Measurements from ENCODE around the gene KRTAP4-7.
"Not testable (repeated sequence)": the region's sequence is repeated elsewhere in the genome, so short reads cannot be mapped to it uniquely, and the experiment has no call there.

Gene KRTAP4-7

DNA sequence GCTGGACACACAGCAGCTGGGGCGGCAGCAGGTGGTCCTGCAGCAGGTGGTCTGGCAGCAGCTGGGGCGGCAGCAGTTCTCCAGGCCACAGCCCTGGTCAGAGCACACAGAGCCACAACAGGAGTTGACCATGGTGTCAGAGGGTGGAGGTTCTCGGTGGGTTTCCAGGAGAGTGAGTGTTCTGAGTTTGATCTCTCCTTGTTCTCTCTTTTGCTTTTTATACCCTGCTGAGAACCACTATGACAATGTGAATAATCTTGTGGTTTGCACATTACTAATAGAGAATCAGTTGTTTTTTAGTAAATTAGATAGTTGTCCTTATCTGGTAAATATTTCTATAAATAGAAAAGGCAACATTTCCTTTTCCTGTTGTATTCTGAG is 40.0 kb downstream of the KRTAP4-7 start, which contains the start of gene KRTAP4-12:
TSS of gene KRTAP4-12 (minus strand) at position 192 of the 381 bp plus-strand sequence. CDS start at position 132, 60 bp downstream.
- not testable (repeated sequence) for H3K4me3 ChIP-seq (ENCODE audit: insufficient read depth, low read depth, low read length, poor library complexity, severe bottlenecking); H3K27ac ChIP-seq (ENCODE audit: insufficient read depth, low read length, poor library complexity, severe bottlenecking)

DNA sequence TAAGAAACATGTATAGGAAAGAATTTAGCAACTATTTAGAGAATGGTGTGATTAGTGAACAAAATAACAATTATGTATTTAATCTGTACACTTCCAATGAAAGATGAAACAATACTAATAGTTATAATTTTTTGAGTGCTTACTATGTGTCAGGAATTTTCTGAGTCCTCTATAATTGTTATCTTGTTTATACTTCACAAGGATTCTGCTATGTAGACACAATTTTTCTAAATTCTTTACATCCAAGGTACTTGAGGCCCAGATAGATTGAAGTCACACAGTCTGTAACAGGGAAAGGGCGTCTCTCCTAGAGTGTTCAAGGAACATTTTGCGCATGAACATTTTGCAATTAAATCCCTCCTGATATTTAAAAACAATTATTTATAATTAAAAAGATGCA is 41.1 kb downstream of the KRTAP4-7 start:
- H3K4me1 ChIP-seq (ENCODE audit: control insufficient read depth, insufficient read depth, low read length, poor library complexity, severe bottlenecking), result peaks cover 33% of the 10 kb centered on the region
- no peak overlapping the region for H3K4me3 ChIP-seq (ENCODE audit: insufficient read depth, low read depth, low read length, poor library complexity, severe bottlenecking)
- H3K9me3 ChIP-seq (ENCODE audit: control insufficient read depth, low read length), result no peaks in the 10 kb centered on the region
- H3K27ac ChIP-seq (ENCODE audit: insufficient read depth, low read length, poor library complexity, severe bottlenecking), result no peak overlapping the region
- no peaks in the 10 kb centered on the region for H3K36me3 ChIP-seq (ENCODE audit: control insufficient read depth, insufficient read depth, low read length)
- H3K27me3 ChIP-seq (replicated peaks; ENCODE audit: control insufficient read depth, insufficient read depth, low read length, poor library complexity, severe bottlenecking), result no peaks in the 10 kb centered on the region
- DNase-seq, result no peak

More for the DNA sequence above, 40.0 kb downstream of the KRTAP4-7 start, which contains the start of gene KRTAP4-12:
- DNase-seq; H3K27me3 ChIP-seq (replicated peaks; ENCODE audit: control insufficient read depth, insufficient read depth, low read length, poor library complexity, severe bottlenecking); H3K9me3 ChIP-seq (ENCODE audit: control insufficient read depth, low read length); H3K36me3 ChIP-seq (ENCODE audit: control insufficient read depth, insufficient read depth, low read length): not testable (repeated sequence)
- H3K4me1 ChIP-seq (ENCODE audit: control insufficient read depth, insufficient read depth, low read length, poor library complexity, severe bottlenecking), result peaks cover 33% of the 10 kb centered on the region

DNA sequence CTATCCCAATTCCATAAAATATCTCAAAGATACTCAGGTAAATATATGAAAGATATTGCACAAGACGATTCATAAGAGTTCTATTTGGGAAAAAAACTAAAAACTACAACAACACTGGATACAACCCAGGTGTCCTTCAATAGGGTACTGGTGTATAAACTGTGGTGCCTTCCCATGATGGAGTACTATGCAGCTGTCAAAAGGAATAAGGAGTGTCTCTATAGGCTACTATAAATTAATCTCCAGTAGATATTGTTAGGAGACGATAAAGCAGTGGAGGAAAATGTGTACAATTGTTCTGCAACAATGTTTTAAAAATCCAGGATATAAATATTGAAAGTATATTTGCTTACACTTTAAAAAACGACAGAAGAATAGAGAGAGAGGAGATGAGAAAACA is 42.5 kb downstream of the KRTAP4-7 start:
- no peak for DNase-seq
- H3K27me3 ChIP-seq (replicated peaks; ENCODE audit: control insufficient read depth, insufficient read depth, low read length, poor library complexity, severe bottlenecking), result no peaks in the 10 kb centered on the region
- H3K27ac ChIP-seq (ENCODE audit: insufficient read depth, low read length, poor library complexity, severe bottlenecking), result no peak overlapping the region
- H3K4me3 ChIP-seq (ENCODE audit: insufficient read depth, low read depth, low read length, poor library complexity, severe bottlenecking), result no peak overlapping the region
- H3K9me3 ChIP-seq (ENCODE audit: control insufficient read depth, low read length), result no peaks in the 10 kb centered on the region
- H3K36me3 ChIP-seq (ENCODE audit: control insufficient read depth, insufficient read depth, low read length), result no peaks in the 10 kb centered on the region
- peaks cover 34% of the 10 kb centered on the region for H3K4me1 ChIP-seq (ENCODE audit: control insufficient read depth, insufficient read depth, low read length, poor library complexity, severe bottlenecking)

DNA sequence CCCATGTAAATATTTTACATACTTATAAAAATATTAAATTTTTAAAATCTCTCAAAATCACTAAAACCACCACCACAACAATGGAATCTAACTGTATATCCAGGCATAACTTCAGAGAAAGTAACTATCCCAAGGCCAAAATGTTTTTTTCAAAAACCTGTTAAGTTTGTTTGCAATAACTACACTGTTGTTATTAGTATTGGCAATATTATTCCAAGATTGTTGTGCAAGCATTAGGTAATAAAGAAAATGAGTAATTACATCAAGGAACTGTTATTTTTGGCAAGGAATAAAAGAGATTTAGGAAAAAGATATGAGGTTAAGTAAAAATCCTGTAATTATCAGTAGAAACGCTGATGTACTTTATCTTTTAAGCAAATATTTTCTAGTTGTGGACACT is 43.4 kb downstream of the KRTAP4-7 start:
- H3K27ac ChIP-seq (ENCODE audit: insufficient read depth, low read length, poor library complexity, severe bottlenecking), result no peak overlapping the region
- H3K4me1 ChIP-seq (ENCODE audit: control insufficient read depth, insufficient read depth, low read length, poor library complexity, severe bottlenecking), result peaks cover 34% of the 10 kb centered on the region
- no peak overlapping the region for H3K4me3 ChIP-seq (ENCODE audit: insufficient read depth, low read depth, low read length, poor library complexity, severe bottlenecking)
- no peaks in the 10 kb centered on the region for H3K36me3 ChIP-seq (ENCODE audit: control insufficient read depth, insufficient read depth, low read length)
- no peak for DNase-seq
- H3K27me3 ChIP-seq (replicated peaks; ENCODE audit: control insufficient read depth, insufficient read depth, low read length, poor library complexity, severe bottlenecking), result no peaks in the 10 kb centered on the region
- H3K9me3 ChIP-seq (ENCODE audit: control insufficient read depth, low read length), result no peaks in the 10 kb centered on the region

DNA sequence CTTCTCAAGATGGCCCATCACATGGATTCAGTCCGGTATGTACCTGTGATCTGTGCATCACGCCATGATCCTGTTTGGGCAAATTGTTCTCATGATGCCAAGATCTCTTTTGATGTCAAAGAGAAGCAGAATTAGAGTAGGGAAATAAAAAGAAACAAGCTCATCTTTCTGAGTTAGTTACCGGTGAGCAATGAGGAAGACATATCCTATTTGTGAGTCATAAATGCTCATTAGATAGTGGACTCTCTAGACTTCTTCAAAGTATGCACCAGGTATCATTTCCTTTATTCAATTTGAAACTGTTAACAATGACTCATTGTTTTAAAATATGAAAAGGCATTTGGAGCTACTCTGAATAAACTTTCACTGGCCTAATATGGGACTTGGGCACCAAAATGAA is 48.0 kb downstream of the KRTAP4-7 start:
- no peak overlapping the region for H3K27ac ChIP-seq (ENCODE audit: insufficient read depth, low read length, poor library complexity, severe bottlenecking)
- DNase-seq, result no peak

DNA sequence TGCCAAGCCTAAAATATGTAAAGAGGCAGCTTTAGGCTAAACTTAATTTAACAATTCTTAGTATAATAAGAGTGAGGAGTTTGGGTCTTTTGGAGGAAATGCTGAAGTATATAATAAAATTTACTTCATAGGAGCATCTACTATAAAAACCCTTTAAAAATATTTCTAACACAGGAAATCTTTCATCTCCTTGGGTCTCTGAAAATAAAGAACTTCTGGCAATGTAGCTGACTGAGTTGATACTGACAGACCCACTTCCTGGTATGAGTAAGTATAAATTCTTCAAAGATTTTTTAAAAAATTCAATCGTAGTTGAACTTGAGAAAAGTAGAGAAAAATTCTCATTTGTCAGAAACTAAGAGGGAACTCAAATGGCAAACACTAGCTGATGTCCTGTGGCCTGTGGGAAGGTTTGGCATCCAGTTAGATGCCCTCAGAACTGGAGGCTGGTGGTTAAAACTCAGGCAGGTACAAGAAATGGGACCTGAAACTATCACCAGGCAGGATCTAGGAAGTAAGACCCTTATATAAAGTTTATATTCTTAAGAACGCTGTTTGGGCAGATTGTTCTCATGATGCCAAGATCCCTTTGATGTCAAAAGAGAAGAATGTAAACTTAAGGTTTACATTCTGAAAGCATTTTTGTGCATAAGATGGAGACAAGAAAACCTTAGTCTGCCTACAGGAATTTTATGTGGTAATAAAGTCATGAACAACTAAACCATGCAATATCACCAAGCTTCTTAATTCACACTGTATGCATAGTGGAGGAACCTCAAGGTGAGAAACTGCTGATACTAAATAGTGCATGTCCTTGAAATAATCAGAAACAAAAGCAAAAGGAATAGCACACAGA is 50.2 kb downstream of the KRTAP4-7 start:
- H3K36me3 ChIP-seq (ENCODE audit: control insufficient read depth, insufficient read depth, low read length), result no peaks in the 10 kb centered on the region
- no peaks in the 10 kb centered on the region for H3K9me3 ChIP-seq (ENCODE audit: control insufficient read depth, low read length)
- peaks cover 6% of the 10 kb centered on the region for H3K4me1 ChIP-seq (ENCODE audit: control insufficient read depth, insufficient read depth, low read length, poor library complexity, severe bottlenecking)
- H3K27ac ChIP-seq (ENCODE audit: insufficient read depth, low read length, poor library complexity, severe bottlenecking), result no peak overlapping the region
- no peak for DNase-seq
- H3K4me3 ChIP-seq (ENCODE audit: insufficient read depth, low read depth, low read length, poor library complexity, severe bottlenecking), result no peak overlapping the region
- H3K27me3 ChIP-seq (replicated peaks; ENCODE audit: control insufficient read depth, insufficient read depth, low read length, poor library complexity, severe bottlenecking), result no peaks in the 10 kb centered on the region

More for the DNA sequence above, 48.0 kb downstream of the KRTAP4-7 start:
- H3K27me3 ChIP-seq (replicated peaks; ENCODE audit: control insufficient read depth, insufficient read depth, low read length, poor library complexity, severe bottlenecking), result no peaks in the 10 kb centered on the region
- no peak overlapping the region for H3K4me3 ChIP-seq (ENCODE audit: insufficient read depth, low read depth, low read length, poor library complexity, severe bottlenecking)
- H3K4me1 ChIP-seq (ENCODE audit: control insufficient read depth, insufficient read depth, low read length, poor library complexity, severe bottlenecking), result peaks cover 6% of the 10 kb centered on the region
- no peaks in the 10 kb centered on the region for H3K9me3 ChIP-seq (ENCODE audit: control insufficient read depth, low read length)
- no peaks in the 10 kb centered on the region for H3K36me3 ChIP-seq (ENCODE audit: control insufficient read depth, insufficient read depth, low read length)
